ENCODE data around the gene TSPAN8. TPM values are rescaled to one million over a fixed set of nuclear protein-coding genes. Genes with fewer than 3 reads are reported as not detected.

Gene TSPAN8
- total and polyA plus RNA-seq, 10 of the 15 experiments (the other 5 are each of a cell fraction or from before 2014, with no cell fraction given): 0.16 to 0.49 TPM; not detected in 8

DNA sequence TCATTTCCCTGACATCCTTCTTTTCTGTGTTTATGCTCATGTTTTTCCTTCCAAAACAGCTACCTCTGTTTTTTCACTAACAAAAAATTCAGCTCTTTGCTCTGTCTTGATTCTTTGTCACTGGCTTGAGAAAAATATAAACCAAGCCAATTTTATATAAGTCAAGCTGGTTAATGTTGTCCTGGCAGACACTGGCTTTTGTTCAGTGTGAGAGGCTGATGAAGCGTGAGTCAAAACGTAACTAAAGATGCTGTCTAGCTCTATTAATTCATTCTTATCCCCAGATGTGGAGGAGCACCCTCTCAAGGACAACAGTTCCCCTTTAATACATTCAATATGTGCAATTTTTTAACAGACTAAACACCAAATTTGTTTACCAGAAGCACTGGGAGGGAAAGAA lies 15.8 kb downstream of the TSPAN8 start:
- no peak overlapping the region for H3K9ac ChIP-seq (ENCODE audit: control insufficient read depth, insufficient read depth, low read length)
- H2AFZ ChIP-seq (ENCODE audit: control insufficient read depth, low read depth, low read length): no peak overlapping the region
- no peaks in the 10 kb centered on the region for H3K36me3 ChIP-seq (ENCODE audit: control insufficient read depth in 2 of 2, insufficient read depth in 2 of 2, low read length in 1 of 2)
- no peaks in the 10 kb centered on the region for H3K9me3 ChIP-seq (replicated peaks; ENCODE audit: control insufficient read depth, insufficient read depth, low read length)
- intact Hi-C loops (cut with micrococcal nuclease; ENCODE audit: unreplicated experiment) (no loop called here), in situ Hi-C loops (cut with MboI) (no loop called here)
- H3K27me3 ChIP-seq (replicated peaks in 1 of 2; ENCODE audit: control insufficient read depth in 2 of 2, insufficient read depth in 2 of 2, low read length in 1 of 2): no peaks in the 10 kb centered on the region
- no peak for TF ChIP-seq TCF7 (IDR thresholded peaks at IDR 0.05; ENCODE audit: borderline replicate concordance)
- no peak for TF ChIP-seq ZNF274 (IDR thresholded peaks at IDR 0.05; ENCODE audit: insufficient read depth, insufficient read length)
- TF ChIP-seq IKZF1 (conservative IDR thresholded peaks at IDR 0.05): no peak
- TF ChIP-seq ETV6 (conservative IDR thresholded peaks at IDR 0.05 in 1 of 2, IDR thresholded peaks at IDR 0.05 in 1 of 2; ENCODE audit: borderline replicate concordance in 1 of 2, low read depth in 1 of 2): no peak
- no peak for TF ChIP-seq MXI1 (IDR thresholded peaks at IDR 0.05; ENCODE audit: low read depth, low read length)
- TF ChIP-seq STAT3 (IDR thresholded peaks at IDR 0.05; ENCODE audit: low read depth, low read length): no peak
- TF ChIP-seq KAT2A (conservative IDR thresholded peaks at IDR 0.05; ENCODE audit: control insufficient read depth, low read depth, low read length): no peak
- TF ChIP-seq, protein P1, sequence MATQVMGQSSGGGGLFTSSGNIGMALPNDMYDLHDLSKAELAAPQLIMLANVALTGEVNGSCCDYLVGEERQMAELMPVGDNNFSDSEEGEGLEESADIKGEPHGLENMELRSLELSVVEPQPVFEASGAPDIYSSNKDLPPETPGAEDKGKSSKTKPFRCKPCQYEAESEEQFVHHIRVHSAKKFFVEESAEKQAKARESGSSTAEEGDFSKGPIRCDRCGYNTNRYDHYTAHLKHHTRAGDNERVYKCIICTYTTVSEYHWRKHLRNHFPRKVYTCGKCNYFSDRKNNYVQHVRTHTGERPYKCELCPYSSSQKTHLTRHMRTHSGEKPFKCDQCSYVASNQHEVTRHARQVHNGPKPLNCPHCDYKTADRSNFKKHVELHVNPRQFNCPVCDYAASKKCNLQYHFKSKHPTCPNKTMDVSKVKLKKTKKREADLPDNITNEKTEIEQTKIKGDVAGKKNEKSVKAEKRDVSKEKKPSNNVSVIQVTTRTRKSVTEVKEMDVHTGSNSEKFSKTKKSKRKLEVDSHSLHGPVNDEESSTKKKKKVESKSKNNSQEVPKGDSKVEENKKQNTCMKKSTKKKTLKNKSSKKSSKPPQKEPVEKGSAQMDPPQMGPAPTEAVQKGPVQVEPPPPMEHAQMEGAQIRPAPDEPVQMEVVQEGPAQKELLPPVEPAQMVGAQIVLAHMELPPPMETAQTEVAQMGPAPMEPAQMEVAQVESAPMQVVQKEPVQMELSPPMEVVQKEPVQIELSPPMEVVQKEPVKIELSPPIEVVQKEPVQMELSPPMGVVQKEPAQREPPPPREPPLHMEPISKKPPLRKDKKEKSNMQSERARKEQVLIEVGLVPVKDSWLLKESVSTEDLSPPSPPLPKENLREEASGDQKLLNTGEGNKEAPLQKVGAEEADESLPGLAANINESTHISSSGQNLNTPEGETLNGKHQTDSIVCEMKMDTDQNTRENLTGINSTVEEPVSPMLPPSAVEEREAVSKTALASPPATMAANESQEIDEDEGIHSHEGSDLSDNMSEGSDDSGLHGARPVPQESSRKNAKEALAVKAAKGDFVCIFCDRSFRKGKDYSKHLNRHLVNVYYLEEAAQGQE (IDR thresholded peaks at IDR 0.05; ENCODE audit: low read depth, low read length): no peak
- TF ChIP-seq PML (IDR thresholded peaks at IDR 0.05; ENCODE audit: low read length): no peak
- no peak for TF ChIP-seq ZZZ3 (IDR thresholded peaks at IDR 0.05; ENCODE audit: control insufficient read depth, insufficient read length, low read depth)
- TF ChIP-seq TCF3 (IDR thresholded peaks at IDR 0.05; ENCODE audit: borderline replicate concordance, insufficient read depth, low read depth, low read length): no peak
- SMC1A ChIA-PET (ENCODE audit: uncharacterized antibody, unreplicated experiment): no interaction called here
- no peak for ATAC-seq
- no peaks in the 10 kb centered on the region for H4K20me1 ChIP-seq (ENCODE audit: control insufficient read depth, insufficient read depth)
- no peak overlapping the region for H3K4me3 ChIP-seq
- 0% methylated on average over 2 of the region's 2 CpGs for WGBS (ENCODE audit: insufficient coverage, insufficient replicate concordance, low lambda C conversion rate, missing lambda C conversion rate)
- POLR2A ChIA-PET: no interaction called here
- no TSS peak for BruUV-seq (replicated peaks)
- no peak overlapping the region for H3K4me2 ChIP-seq (ENCODE audit: control insufficient read depth, insufficient read depth)
- DNase-seq (ENCODE audit: low read depth, low spot score): no peak
- RAD21 ChIA-PET (ENCODE audit: unreplicated experiment): interaction anchor here (1.6 kb wide), 1 partner anchor 12 kb away, joined by 4 read pairs; no protein-coding TSS in a partner anchor
- H3K27ac ChIP-seq (ENCODE audit: control insufficient read depth, insufficient read depth): no peak overlapping the region
- H3K4me1 ChIP-seq (ENCODE audit: control insufficient read depth, insufficient read depth, low read length): no peaks in the 10 kb centered on the region
- CTCF ChIA-PET: interaction anchor here (1.0 kb wide), 1 partner anchor 25 kb away, joined by 3 read pairs; no protein-coding TSS in a partner anchor
- H3K79me2 ChIP-seq (ENCODE audit: control insufficient read depth, insufficient read depth, low read length): no peaks in the 10 kb centered on the region
- no peak for FAIRE-seq
